Measurements from ENCODE around the gene NRF1. TPM values are rescaled to one million over a fixed set of nuclear protein-coding genes. Genes with fewer than 3 reads are reported as not detected.

Gene NRF1
- polyA plus RNA-seq, 1 experiment: 10.3 TPM

GRCh38 chr7:129643550-129644170, 32.1 kb downstream of the NRF1 start:
- H3K4me3 ChIP-seq (ENCODE audit: low read depth, low read length): no peak overlapping the region
- H3K9me3 ChIP-seq (ENCODE audit: control insufficient read depth, insufficient read depth, low read length): peaks cover 4% of the 10 kb centered on the region; the same call in 1 of the 2 replicates
- CTCF ChIA-PET: interaction anchor here (0.7 to 5.6 kb wide), 29 partner anchors 9 to 480 kb away, joined by 3 to 69 read pairs (median 4); partner anchors contain the start of gene NRF1
- H3K27me3 ChIP-seq (ENCODE audit: control insufficient read depth, insufficient read depth, low read length): no peaks in the 10 kb centered on the region
- TF ChIP-seq CTCF (IDR thresholded peaks at IDR 0.05; ENCODE audit: low read depth, low read length): no peak
- no peak for DNase-seq (ENCODE audit: low read depth, low spot score)
- POLR2A ChIA-PET: interaction anchor here (1.0 kb wide), 1 partner anchor 276 kb away, joined by 4 read pairs; no protein-coding TSS in a partner anchor
- no peak overlapping the region for H3K27ac ChIP-seq (ENCODE audit: low read depth, low read length)

- peak; percentile 58 for TF ChIP-seq CTCF (IDR thresholded peaks at IDR 0.05; ENCODE audit: low read depth, low read length)
- peak; percentile 20 for DNase-seq (ENCODE audit: low read depth, low spot score)
- ChIA-PET POLR2A (no interaction called here), CTCF (interaction anchor here (0.6 to 5.6 kb wide), 33 partner anchors 10 to 481 kb away, joined by 3 to 69 read pairs (median 5); partner anchors contain the start of gene NRF1)
- Histone ChIP-seq H3K27me3 (ENCODE audit: control insufficient read depth, insufficient read depth, low read length) (no peaks in the 10 kb centered on the region), H3K9me3 (ENCODE audit: control insufficient read depth, insufficient read depth, low read length) (peaks cover 4% of the 10 kb centered on the region; the same call in 1 of the 2 replicates), H3K27ac (ENCODE audit: low read depth, low read length) (no peak overlapping the region), H3K4me3 (ENCODE audit: low read depth, low read length) (no peak overlapping the region)
Measured at GRCh38 chr7:129644634-129645230, 33.2 kb downstream of the NRF1 start.

- peaks cover 4% of the 10 kb centered on the region; the same call in 1 of the 2 replicates for H3K9me3 ChIP-seq (ENCODE audit: control insufficient read depth, insufficient read depth, low read length)
- no peak for DNase-seq (ENCODE audit: low read depth, low spot score)
- no peaks in the 10 kb centered on the region for H3K27me3 ChIP-seq (ENCODE audit: control insufficient read depth, insufficient read depth, low read length)
- POLR2A ChIA-PET: no interaction called here
- CTCF ChIA-PET: interaction anchor here (1.2 to 2.5 kb wide), 4 partner anchors 9 to 365 kb away, joined by 4 to 19 read pairs (median 7); no protein-coding TSS in a partner anchor
- H3K27ac ChIP-seq (ENCODE audit: low read depth, low read length): no peak overlapping the region
- TF ChIP-seq CTCF (IDR thresholded peaks at IDR 0.05; ENCODE audit: low read depth, low read length): no peak
- no peak overlapping the region for H3K4me3 ChIP-seq (ENCODE audit: low read depth, low read length)
Measured at GRCh38 chr7:129646369-129647021, 35.0 kb downstream of the NRF1 start.

GRCh38 chr7:129649128-129649690, 37.7 kb downstream of the NRF1 start:
- no peak for TF ChIP-seq CTCF (IDR thresholded peaks at IDR 0.05; ENCODE audit: low read depth, low read length)
- H3K9me3 ChIP-seq (ENCODE audit: control insufficient read depth, insufficient read depth, low read length): peaks cover 4% of the 10 kb centered on the region; the same call in 1 of the 2 replicates
- CTCF ChIA-PET: interaction anchor here (2.1 to 2.5 kb wide), 2 partner anchors 12 to 306 kb away, joined by 6 to 7 read pairs; no protein-coding TSS in a partner anchor
- H3K27ac ChIP-seq (ENCODE audit: low read depth, low read length): no peak overlapping the region
- no peak for DNase-seq (ENCODE audit: low read depth, low spot score)
- no peaks in the 10 kb centered on the region for H3K27me3 ChIP-seq (ENCODE audit: control insufficient read depth, insufficient read depth, low read length)
- no peak overlapping the region for H3K4me3 ChIP-seq (ENCODE audit: low read depth, low read length)
- POLR2A ChIA-PET: no interaction called here
